Epithelial cell of alveolus of lung (primary cell): ENCODE results near the gene POTEC. TPM values are rescaled to one million over a fixed set of nuclear protein-coding genes. Genes with fewer than 3 reads are reported as not detected.

Experiments used
- total RNA-seq: library from RNA; depleted of rRNA; stranded (reverse); fragments of >200 nt; gene quantifications from 2 replicates; pipeline ENCODE4 v1.2.1, GENCODE V29; 2015

Gene POTEC
- not detected in 2 replicates for total RNA-seq

DNA sequence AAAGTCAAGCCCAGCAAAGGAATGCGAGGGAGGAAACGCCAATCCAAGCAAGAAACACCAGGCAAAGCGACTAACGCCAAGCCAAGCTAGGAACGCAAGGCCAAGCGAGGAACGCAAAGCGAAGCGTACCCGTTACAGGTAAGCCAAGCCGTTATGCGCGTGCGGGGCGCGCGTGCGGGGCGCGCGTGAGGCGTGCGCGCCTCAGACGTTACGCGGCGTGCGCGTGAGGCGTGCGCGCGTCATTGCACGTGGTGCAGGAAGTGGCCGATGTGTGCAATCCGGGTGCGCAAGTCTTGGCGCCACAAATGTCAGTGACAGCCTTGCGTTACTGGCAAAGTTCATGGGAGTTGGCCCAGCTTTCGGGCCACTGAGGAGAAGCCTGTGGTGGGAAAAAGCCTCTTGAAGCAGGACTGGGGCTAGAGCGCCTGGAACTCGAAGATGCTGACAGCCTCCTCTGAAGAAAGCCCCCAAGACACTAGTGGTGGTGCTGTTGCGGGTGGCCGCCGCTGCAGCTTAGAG is at the start of gene POTEC:
POTEC (minus strand) TSS at position 155 of the 519 bp plus-strand sequence. CDS start 454 bp downstream, outside the sequence.

Other genes with a start within 250 kb of the POTEC start
- not detected in 2 replicates for gene ANKRD30B, start 204.6 kb upstream of the POTEC start, total RNA-seq